GM23338 (cell line): ENCODE results near the gene ZNF516. TPM values are rescaled to one million over a fixed set of nuclear protein-coding genes. Genes with fewer than 3 reads are reported as not detected.

Experiments
- EZH2phosphoT487 ChIP-seq: fragments of 200-600 bp; sonication (generic); IDR thresholded peaks from one replicate; pipeline ENCODE4 v1.8.1; 2018; ENCODE audit warnings: antibody characterized with exemption; ENCODE audit not compliant: unreplicated experiment
- polyA plus RNA-seq: library from polyadenylated mRNA; unstranded; fragments of >200 nt; fragmentation: Nextera tagmentation; extraction: Ambion mirVana; gene quantifications from 2 replicates; pipeline ENCODE4 v1.2.1, GENCODE V29; 2016
- total RNA-seq: library from RNA; depleted of rRNA; stranded (reverse); fragments of >200 nt; shearing (Covaris generic); gene quantifications from 2 replicates; pipeline ENCODE4 v1.2.3, GENCODE V29; 2014
- TF ChIP-seq, protein P1 (sequence below): fragments of 250-450 bp; sonication (Bioruptor Pico); IDR thresholded peaks from 2 replicates; pipeline ENCODE4 v1.5.0; 2020; ENCODE audit warnings: mild to moderate bottlenecking, moderate library complexity
- TF ChIP-seq, protein P2 (sequence below), 2 experiments: fragments of 200-600 bp in 1 of 2; sonication (generic) in 1 of 2; conservative IDR thresholded peaks; 2 replicates each; pipeline versions ENCODE4 v1.5.1 to v1.6.1; 2016 to 2017; ENCODE audit warnings: antibody characterized with exemption in 2 of 2, low read depth in 2 of 2, mild to moderate bottlenecking in 2 of 2, moderate library complexity in 1 of 2
- TF ChIP-seq, protein P3 (sequence below): IDR thresholded peaks from 2 replicates; pipeline ENCODE4 v1.6.1; 2016; ENCODE audit warnings: antibody characterized with exemption
- TF ChIP-seq, protein P4 (sequence below): IDR thresholded peaks from one replicate; pipeline ENCODE4 v1.6.1; 2018; ENCODE audit warnings: antibody characterized with exemption; ENCODE audit not compliant: unreplicated experiment

Gene ZNF516
- total and polyA plus RNA-seq, 2 experiments from 2014 or later = 11.9 to 24.2 TPM

DNA sequence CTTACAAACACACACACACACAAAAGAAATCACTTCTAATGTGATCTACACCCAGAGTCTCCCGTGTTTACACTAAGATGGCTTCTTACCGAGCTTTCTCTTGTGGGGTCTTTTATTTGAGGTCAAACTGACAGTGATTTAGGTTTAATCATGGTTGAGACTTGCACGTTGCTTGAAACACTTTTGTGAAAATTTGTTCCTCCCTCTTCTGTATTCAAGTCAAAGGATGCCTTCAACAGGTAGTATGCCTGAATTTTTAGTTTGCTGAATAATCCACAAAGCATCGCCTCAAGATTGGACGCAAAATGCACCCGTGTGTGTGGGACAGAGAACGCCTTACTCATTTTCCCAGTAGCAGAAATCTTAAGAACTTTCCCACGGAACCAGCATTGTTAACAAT lies 4.0 kb upstream of the ZNF516 start (continued):
- TF ChIP-seq, protein P1, sequence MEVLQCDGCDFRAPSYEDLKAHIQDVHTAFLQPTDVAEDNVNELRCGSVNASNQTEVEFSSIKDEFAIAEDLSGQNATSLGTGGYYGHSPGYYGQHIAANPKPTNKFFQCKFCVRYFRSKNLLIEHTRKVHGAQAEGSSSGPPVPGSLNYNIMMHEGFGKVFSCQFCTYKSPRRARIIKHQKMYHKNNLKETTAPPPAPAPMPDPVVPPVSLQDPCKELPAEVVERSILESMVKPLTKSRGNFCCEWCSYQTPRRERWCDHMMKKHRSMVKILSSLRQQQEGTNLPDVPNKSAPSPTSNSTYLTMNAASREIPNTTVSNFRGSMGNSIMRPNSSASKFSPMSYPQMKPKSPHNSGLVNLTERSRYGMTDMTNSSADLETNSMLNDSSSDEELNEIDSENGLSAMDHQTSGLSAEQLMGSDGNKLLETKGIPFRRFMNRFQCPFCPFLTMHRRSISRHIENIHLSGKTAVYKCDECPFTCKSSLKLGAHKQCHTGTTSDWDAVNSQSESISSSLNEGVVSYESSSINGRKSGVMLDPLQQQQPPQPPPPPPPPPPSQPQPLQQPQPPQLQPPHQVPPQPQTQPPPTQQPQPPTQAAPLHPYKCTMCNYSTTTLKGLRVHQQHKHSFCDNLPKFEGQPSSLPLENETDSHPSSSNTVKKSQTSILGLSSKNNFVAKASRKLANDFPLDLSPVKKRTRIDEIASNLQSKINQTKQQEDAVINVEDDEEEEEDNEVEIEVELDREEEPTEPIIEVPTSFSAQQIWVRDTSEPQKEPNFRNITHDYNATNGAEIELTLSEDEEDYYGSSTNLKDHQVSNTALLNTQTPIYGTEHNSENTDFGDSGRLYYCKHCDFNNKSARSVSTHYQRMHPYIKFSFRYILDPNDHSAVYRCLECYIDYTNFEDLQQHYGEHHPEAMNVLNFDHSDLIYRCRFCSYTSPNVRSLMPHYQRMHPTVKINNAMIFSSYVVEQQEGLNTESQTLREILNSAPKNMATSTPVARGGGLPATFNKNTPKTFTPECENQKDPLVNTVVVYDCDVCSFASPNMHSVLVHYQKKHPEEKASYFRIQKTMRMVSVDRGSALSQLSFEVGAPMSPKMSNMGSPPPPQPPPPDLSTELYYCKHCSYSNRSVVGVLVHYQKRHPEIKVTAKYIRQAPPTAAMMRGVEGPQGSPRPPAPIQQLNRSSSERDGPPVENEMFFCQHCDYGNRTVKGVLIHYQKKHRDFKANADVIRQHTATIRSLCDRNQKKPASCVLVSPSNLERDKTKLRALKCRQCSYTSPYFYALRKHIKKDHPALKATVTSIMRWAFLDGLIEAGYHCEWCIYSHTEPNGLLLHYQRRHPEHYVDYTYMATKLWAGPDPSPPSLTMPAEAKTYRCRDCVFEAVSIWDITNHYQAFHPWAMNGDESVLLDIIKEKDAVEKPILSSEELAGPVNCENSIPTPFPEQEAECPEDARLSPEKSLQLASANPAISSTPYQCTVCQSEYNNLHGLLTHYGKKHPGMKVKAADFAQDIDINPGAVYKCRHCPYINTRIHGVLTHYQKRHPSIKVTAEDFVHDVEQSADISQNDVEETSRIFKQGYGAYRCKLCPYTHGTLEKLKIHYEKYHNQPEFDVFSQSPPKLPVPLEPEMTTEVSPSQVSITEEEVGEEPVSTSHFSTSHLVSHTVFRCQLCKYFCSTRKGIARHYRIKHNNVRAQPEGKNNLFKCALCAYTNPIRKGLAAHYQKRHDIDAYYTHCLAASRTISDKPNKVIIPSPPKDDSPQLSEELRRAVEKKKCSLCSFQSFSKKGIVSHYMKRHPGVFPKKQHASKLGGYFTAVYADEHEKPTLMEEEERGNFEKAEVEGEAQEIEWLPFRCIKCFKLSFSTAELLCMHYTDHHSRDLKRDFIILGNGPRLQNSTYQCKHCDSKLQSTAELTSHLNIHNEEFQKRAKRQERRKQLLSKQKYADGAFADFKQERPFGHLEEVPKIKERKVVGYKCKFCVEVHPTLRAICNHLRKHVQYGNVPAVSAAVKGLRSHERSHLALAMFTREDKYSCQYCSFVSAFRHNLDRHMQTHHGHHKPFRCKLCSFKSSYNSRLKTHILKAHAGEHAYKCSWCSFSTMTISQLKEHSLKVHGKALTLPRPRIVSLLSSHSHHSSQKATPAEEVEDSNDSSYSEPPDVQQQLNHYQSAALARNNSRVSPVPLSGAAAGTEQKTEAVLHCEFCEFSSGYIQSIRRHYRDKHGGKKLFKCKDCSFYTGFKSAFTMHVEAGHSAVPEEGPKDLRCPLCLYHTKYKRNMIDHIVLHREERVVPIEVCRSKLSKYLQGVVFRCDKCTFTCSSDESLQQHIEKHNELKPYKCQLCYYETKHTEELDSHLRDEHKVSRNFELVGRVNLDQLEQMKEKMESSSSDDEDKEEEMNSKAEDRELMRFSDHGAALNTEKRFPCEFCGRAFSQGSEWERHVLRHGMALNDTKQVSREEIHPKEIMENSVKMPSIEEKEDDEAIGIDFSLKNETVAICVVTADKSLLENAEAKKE (CRISPR knock-in tag) = no peak
- TF ChIP-seq, protein P2, sequence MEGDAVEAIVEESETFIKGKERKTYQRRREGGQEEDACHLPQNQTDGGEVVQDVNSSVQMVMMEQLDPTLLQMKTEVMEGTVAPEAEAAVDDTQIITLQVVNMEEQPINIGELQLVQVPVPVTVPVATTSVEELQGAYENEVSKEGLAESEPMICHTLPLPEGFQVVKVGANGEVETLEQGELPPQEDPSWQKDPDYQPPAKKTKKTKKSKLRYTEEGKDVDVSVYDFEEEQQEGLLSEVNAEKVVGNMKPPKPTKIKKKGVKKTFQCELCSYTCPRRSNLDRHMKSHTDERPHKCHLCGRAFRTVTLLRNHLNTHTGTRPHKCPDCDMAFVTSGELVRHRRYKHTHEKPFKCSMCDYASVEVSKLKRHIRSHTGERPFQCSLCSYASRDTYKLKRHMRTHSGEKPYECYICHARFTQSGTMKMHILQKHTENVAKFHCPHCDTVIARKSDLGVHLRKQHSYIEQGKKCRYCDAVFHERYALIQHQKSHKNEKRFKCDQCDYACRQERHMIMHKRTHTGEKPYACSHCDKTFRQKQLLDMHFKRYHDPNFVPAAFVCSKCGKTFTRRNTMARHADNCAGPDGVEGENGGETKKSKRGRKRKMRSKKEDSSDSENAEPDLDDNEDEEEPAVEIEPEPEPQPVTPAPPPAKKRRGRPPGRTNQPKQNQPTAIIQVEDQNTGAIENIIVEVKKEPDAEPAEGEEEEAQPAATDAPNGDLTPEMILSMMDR (conservative IDR thresholded peaks at IDR 0.05; ENCODE audit: low read depth in 2 of 2) = no peak
- TF ChIP-seq, protein P3, sequence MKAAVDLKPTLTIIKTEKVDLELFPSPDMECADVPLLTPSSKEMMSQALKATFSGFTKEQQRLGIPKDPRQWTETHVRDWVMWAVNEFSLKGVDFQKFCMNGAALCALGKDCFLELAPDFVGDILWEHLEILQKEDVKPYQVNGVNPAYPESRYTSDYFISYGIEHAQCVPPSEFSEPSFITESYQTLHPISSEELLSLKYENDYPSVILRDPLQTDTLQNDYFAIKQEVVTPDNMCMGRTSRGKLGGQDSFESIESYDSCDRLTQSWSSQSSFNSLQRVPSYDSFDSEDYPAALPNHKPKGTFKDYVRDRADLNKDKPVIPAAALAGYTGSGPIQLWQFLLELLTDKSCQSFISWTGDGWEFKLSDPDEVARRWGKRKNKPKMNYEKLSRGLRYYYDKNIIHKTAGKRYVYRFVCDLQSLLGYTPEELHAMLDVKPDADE = no peak
- TF ChIP-seq, protein P4, sequence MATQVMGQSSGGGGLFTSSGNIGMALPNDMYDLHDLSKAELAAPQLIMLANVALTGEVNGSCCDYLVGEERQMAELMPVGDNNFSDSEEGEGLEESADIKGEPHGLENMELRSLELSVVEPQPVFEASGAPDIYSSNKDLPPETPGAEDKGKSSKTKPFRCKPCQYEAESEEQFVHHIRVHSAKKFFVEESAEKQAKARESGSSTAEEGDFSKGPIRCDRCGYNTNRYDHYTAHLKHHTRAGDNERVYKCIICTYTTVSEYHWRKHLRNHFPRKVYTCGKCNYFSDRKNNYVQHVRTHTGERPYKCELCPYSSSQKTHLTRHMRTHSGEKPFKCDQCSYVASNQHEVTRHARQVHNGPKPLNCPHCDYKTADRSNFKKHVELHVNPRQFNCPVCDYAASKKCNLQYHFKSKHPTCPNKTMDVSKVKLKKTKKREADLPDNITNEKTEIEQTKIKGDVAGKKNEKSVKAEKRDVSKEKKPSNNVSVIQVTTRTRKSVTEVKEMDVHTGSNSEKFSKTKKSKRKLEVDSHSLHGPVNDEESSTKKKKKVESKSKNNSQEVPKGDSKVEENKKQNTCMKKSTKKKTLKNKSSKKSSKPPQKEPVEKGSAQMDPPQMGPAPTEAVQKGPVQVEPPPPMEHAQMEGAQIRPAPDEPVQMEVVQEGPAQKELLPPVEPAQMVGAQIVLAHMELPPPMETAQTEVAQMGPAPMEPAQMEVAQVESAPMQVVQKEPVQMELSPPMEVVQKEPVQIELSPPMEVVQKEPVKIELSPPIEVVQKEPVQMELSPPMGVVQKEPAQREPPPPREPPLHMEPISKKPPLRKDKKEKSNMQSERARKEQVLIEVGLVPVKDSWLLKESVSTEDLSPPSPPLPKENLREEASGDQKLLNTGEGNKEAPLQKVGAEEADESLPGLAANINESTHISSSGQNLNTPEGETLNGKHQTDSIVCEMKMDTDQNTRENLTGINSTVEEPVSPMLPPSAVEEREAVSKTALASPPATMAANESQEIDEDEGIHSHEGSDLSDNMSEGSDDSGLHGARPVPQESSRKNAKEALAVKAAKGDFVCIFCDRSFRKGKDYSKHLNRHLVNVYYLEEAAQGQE = no peak
- TF ChIP-seq EZH2phosphoT487 = no peak
